ENCODE measurements around the gene PLAC1. TPM values are rescaled to one million over a fixed set of nuclear protein-coding genes. Genes with fewer than 3 reads are reported as not detected.

PLAC1 gene
- total RNA-seq, 1 experiment from 2014 or later = 0.47 TPM

- in situ Hi-C loops (cut with HindIII; ENCODE audit: low sequenced_read_pairs) = no loop called here
- no peak for DNase-seq (ENCODE audit: low spot score)
These were observed 54.2 kb downstream of the PLAC1 start for GRCh38 chrX:134603806-134604700.

DNA sequence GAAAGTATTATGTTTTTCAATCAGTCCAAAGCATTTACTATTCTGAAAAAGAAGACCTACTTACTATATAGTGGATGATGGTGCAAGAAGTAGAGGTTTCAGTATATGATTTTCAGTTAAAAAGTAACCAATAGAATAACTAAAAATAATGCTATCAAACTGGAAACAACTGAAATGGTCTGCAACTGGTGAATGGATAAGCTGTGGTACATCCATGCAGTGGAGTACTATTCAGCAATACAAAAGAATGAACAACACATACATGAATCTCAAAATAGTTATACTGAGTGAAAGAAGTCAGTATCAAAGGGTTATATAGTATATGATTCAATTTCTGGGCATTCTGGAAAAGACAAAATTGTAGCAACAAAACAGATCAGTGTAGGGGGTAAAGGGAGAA is 55.9 kb downstream of the PLAC1 start:
- in situ Hi-C loops (cut with HindIII; ENCODE audit: low sequenced_read_pairs) = no loop called here
- no peak for DNase-seq (ENCODE audit: low spot score)

- in situ Hi-C loops (cut with HindIII; ENCODE audit: low sequenced_read_pairs) = no loop called here
These were observed 57.0 kb downstream of the PLAC1 start for GRCh38 chrX:134601240-134601765.

GRCh38 chrX:134600714-134601113 is 57.6 kb downstream of the PLAC1 start:
- in situ Hi-C loops (cut with HindIII; ENCODE audit: low sequenced_read_pairs) = no loop called here
- no peak for DNase-seq (ENCODE audit: low spot score)

More at GRCh38 chrX:134601240-134601765, 57.0 kb downstream of the PLAC1 start:
- DNase-seq (ENCODE audit: low spot score) = no peak

- DNase-seq (ENCODE audit: low spot score) = no peak
- in situ Hi-C loops (cut with HindIII; ENCODE audit: low sequenced_read_pairs) = no loop called here
These were observed 58.9 kb downstream of the PLAC1 start for GRCh38 chrX:134599184-134599914.

DNA sequence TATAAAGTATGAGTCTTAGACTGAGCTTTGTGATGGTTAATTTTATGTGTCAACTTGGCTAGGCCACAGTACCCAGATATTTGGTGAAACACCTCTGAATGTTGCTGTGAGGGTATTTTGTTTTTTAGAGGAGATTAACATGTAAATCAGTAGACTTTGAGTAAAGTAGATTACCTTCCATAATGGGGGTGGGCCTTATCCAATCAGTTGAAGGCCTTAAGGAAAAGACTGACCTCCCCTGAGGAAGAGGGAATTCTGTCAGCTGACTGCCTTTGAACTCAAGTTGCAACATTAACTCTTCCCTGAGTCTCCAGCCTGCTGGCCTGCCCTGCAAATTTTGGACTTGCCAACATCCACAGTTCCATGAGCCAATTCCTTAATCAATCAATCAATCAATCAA is 66.0 kb downstream of the PLAC1 start:
- in situ Hi-C loops (cut with HindIII; ENCODE audit: low sequenced_read_pairs) = no loop called here
- DNase-seq (ENCODE audit: low spot score) = no peak

- DNase-seq (ENCODE audit: low spot score) = no peak
- in situ Hi-C loops (cut with HindIII; ENCODE audit: low sequenced_read_pairs) = no loop called here
These were observed 66.8 kb downstream of the PLAC1 start for GRCh38 chrX:134591502-134591901.

DNA sequence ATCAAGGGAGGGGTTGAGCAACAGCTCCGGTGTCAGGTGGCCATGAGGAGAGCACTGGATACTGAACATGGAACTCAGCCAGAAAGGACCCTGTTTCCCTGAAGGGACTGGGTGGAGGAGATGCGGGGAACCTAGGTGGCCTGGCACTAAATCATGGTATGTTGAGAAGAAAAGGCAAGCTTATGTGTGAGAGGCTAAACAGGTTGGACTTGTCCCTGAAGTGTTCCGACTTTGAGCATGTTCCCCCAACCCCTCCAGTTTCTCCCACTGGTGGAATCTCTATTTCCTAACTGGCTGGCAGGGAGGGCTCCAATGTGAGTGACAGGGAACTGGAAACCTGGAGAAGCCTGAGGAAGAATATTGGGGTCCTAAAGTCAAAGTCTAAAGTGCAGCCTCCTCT is 69.5 kb downstream of the PLAC1 start:
- DNase-seq (ENCODE audit: low spot score) = no peak
- in situ Hi-C loops (cut with HindIII; ENCODE audit: low sequenced_read_pairs) = no loop called here

DNA sequence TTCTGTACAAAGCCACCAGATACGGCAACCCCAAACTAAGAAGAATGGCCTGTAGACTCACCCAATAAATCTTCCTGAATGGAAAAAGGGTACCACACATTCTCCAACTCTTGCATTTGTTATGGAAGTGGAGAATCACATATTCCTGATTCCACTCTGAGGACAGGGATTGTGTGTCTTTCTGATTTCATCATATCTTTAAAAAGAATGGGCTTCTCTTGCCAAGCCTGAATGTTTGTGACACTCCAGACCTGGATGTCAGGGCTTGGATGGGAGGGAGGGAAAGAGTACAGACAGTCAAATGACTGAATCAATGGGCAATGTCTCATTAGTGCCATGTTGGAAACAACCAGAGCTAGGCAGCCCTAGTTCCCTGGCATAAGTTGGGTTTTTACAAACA is 77.4 kb downstream of the PLAC1 start:
- in situ Hi-C loops (cut with HindIII; ENCODE audit: low sequenced_read_pairs) = no loop called here

GRCh38 chrX:134573683-134574035 is 84.6 kb downstream of the PLAC1 start:
- in situ Hi-C loops (cut with HindIII; ENCODE audit: low sequenced_read_pairs) = no loop called here
- DNase-seq (ENCODE audit: low spot score) = no peak

More for the DNA sequence above, 77.4 kb downstream of the PLAC1 start:
- DNase-seq (ENCODE audit: low spot score) = no peak

DNA sequence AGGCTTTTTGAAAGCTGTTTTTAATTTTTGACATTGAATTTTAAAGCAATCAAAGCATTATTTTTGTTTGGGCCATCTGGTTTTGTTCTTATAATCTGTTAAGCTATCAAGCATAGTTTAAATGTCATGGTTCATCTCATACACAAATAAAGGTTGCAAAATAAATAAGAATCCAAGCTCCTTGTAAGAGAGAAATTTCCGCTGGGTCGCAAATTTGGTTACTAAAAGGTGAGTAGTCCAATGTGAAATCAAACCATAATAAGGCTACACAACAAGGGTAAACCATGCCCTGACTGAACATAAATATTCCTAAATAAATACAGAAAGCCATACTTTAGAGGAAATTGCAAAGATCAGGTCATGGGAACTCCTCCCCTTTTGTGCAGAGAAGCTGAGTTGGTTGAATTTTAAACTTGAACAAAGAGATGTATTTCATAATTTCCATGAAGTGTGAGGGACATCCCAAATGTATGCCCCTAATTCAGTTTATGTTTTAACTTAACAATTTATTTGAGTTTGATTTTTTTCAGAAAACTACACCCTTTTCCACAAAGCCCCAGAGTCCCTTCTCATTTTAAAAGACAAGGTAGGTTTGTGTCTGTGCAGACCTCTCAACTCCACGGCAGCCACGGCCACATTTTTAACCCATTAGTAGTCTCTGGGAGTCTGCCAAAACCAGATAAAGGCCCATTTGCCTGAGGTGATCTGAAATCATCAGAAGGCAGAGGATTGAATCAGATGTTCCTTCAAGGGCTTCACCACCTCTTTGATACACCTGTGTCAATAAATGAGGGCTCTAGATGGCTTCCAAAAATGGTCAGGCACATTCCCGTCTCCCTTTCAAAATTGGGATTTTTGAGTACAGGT is 85.2 kb downstream of the PLAC1 start:
- DNase-seq (ENCODE audit: low spot score) = no peak
- in situ Hi-C loops (cut with HindIII; ENCODE audit: low sequenced_read_pairs) = no loop called here

- in situ Hi-C loops (cut with HindIII; ENCODE audit: low sequenced_read_pairs) = no loop called here
These were observed 86.5 kb downstream of the PLAC1 start for GRCh38 chrX:134571796-134572195.

GRCh38 chrX:134570899-134571298 is 87.4 kb downstream of the PLAC1 start:
- in situ Hi-C loops (cut with HindIII; ENCODE audit: low sequenced_read_pairs) = no loop called here
- DNase-seq (ENCODE audit: low spot score) = no peak

More at GRCh38 chrX:134571796-134572195, 86.5 kb downstream of the PLAC1 start:
- no peak for DNase-seq (ENCODE audit: low spot score)

- no peak for DNase-seq (ENCODE audit: low spot score)
- in situ Hi-C loops (cut with HindIII; ENCODE audit: low sequenced_read_pairs) = no loop called here
These were observed 87.8 kb downstream of the PLAC1 start for GRCh38 chrX:134570509-134570846.

GRCh38 chrX:134569306-134569705 is 89.0 kb downstream of the PLAC1 start:
- in situ Hi-C loops (cut with HindIII; ENCODE audit: low sequenced_read_pairs) = no loop called here
- no peak for DNase-seq (ENCODE audit: low spot score)

DNA sequence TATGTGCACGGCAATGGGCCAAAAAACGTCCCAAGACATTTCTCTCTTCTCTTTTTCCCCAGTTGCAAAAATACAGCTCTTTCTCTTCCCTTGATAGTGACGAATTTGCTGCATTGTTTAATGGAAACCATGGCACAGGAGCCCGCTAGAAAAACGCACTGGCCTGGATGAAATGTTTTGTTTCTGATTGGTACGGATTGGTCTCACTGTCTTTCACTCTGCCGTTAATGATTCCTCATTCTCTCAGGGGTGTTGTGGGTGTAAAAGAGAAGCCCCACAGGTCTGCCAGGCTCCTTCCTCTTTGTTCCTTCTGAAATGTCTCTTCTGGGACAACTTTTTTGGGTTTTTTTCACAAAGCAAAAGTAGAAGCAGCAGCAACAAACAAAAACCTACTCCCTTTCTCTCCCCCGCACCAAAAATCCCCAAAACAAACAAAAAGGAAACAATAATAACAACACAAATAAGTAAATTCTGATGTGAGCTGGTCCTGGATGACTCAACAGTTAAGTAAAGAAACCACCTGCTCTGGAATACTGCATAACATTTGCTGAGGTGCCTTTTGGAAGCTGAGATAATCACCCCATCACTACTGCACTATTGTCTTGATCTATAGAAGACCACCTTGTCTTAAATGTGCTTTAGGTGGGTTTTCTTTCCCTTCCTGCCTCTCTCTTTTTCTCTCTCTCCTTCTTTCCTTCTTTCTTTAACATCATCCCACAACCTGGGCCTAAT is 89.8 kb downstream of the PLAC1 start:
- in situ Hi-C loops (cut with HindIII; ENCODE audit: low sequenced_read_pairs) = no loop called here
- DNase-seq (ENCODE audit: low spot score) = no peak

DNA sequence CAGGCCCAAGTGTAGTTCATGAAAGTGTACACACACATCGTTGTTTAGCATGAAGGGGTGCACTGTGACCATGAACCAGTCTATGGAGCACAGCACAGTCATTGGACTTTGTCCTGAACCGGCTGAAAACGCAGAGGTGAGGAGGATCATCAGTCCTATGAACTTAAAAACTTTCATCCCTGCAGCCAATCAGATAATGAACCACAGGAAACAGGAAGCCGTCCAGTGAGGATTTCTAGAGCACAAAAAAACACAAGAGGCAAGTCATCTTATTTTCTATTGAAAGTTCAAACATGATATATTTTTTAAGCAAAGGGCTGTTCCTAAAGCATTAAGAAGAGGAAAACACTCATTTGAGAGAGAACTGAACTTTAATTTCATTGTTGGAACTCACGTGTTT is 91.8 kb downstream of the PLAC1 start:
- DNase-seq (ENCODE audit: low spot score) = no peak
- in situ Hi-C loops (cut with HindIII; ENCODE audit: low sequenced_read_pairs) = no loop called here

DNA sequence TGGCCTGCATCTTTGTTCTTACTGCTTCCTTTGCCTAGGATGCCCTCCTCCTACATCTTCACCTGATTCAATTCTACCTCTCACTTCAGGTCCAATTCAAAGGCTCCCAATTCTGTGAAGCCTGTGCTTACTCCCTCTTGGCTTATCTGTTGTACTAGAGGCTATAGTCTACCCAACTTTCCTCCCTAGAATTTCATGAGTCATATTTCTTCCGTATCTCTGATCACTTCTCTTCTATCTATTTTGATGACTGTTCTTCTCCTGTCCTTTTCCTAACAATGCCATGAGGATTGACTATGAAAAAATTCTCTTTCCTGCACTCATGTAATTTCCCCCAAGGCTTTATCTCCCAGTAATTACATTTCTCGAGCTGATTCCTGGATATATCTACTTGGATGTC is 96.3 kb downstream of the PLAC1 start:
- DNase-seq (ENCODE audit: low spot score) = no peak
- in situ Hi-C loops (cut with HindIII; ENCODE audit: low sequenced_read_pairs) = no loop called here

- in situ Hi-C loops (cut with HindIII; ENCODE audit: low sequenced_read_pairs) = no loop called here
- DNase-seq (ENCODE audit: low spot score) = no peak
These were observed 100.1 kb downstream of the PLAC1 start for GRCh38 chrX:134558133-134558532.

All from G401 (cell line).